Stimulated activated CD4-positive, alpha-beta T cell treated with anti-CD3 and anti-CD28 coated beads, Interleukin-15, amount 100 ng/mL, for 48 hours (primary cell): ENCODE results near the gene DTL.

Experiments used
- DNase-seq, 2 donors: peaks; one replicate each; pipeline ENCODE4 v3.0.0-alpha.2; 2020; ENCODE audit warnings: low read depth in 2 of 2

Gene DTL

GRCh38 chr1:212037900-212038299 lies 2.4 kb downstream of the DTL start:
- DNase-seq, result no peak

- DNase-seq, result no peak
These were observed 4.1 kb downstream of the DTL start for GRCh38 chr1:212039622-212040021.

- no peak for DNase-seq
These were observed 5.3 kb downstream of the DTL start for GRCh38 chr1:212040629-212041412.

- no peak for DNase-seq
These were observed 6.9 kb downstream of the DTL start for GRCh38 chr1:212042436-212042835.

- DNase-seq, result no peak
These were observed 9.3 kb downstream of the DTL start for GRCh38 chr1:212044851-212045250.

- no peak for DNase-seq
These were observed 10.4 kb downstream of the DTL start for GRCh38 chr1:212045981-212046380.

- DNase-seq, result no peak
These were observed 18.4 kb downstream of the DTL start for GRCh38 chr1:212053993-212054392.

GRCh38 chr1:212055333-212055732 lies 19.8 kb downstream of the DTL start:
- DNase-seq, result no peak

GRCh38 chr1:212060632-212061472 lies 25.3 kb downstream of the DTL start:
- no peak for DNase-seq

GRCh38 chr1:212062832-212063438 lies 27.4 kb downstream of the DTL start:
- no peak for DNase-seq

GRCh38 chr1:212067787-212068186 lies 32.2 kb downstream of the DTL start:
- no peak for DNase-seq

- DNase-seq, result no peak
These were observed 35.3 kb downstream of the DTL start for GRCh38 chr1:212070720-212071302.

- DNase-seq, result no peak
These were observed 36.5 kb downstream of the DTL start for GRCh38 chr1:212072047-212072446.

- DNase-seq, result no peak
These were observed 37.9 kb downstream of the DTL start for GRCh38 chr1:212073490-212073889.

- DNase-seq, result no peak
These were observed 38.8 kb downstream of the DTL start for GRCh38 chr1:212074313-212074712.

GRCh38 chr1:212074856-212075255 lies 39.3 kb downstream of the DTL start:
- no peak for DNase-seq

- no peak for DNase-seq
These were observed 41.5 kb downstream of the DTL start for GRCh38 chr1:212077028-212077427.

GRCh38 chr1:212078826-212079225 lies 43.3 kb downstream of the DTL start:
- no peak for DNase-seq

GRCh38 chr1:212082765-212083406 lies 47.3 kb downstream of the DTL start:
- DNase-seq, result no peak

- DNase-seq, result no peak
These were observed 54.1 kb downstream of the DTL start for GRCh38 chr1:212089560-212090163.

- no peak for DNase-seq
These were observed 56.0 kb downstream of the DTL start for GRCh38 chr1:212091438-212092121.
